Endothelial cell (in vitro differentiated cells): ENCODE measurements around the gene SS18. TPM values are rescaled to one million over a fixed set of nuclear protein-coding genes. Genes with fewer than 3 reads are reported as not detected.

Experiments
- DNase-seq: peaks from one replicate; pipeline ENCODE4 v3.0.0; 2021; ENCODE audit warnings: low spot score
- H3K27ac Mint-ChIP-seq: one replicate; pipeline ENCODE4 v1.8.0; 2021; ENCODE audit warnings: mixed read lengths, inconsistent platforms; ENCODE audit not compliant: unreplicated experiment
- H3K27me3 Mint-ChIP-seq: one replicate; pipeline ENCODE4 v1.8.0; 2021; ENCODE audit warnings: mild to moderate bottlenecking, moderate library complexity, mixed read lengths, inconsistent platforms; ENCODE audit not compliant: unreplicated experiment
- H3K36me3 Mint-ChIP-seq: one replicate; pipeline ENCODE4 v1.8.0; 2021; ENCODE audit warnings: mild to moderate bottlenecking, low read depth, mixed read lengths, inconsistent platforms; ENCODE audit not compliant: unreplicated experiment
- H3K4me1 Mint-ChIP-seq: one replicate; pipeline ENCODE4 v1.8.0; 2021; ENCODE audit warnings: mild to moderate bottlenecking, mixed read lengths, inconsistent platforms; ENCODE audit not compliant: unreplicated experiment
- H3K4me3 Mint-ChIP-seq: one replicate; pipeline ENCODE4 v1.8.0; 2021; ENCODE audit warnings: mild to moderate bottlenecking, mixed read lengths, inconsistent platforms; ENCODE audit not compliant: unreplicated experiment
- H3K9me3 Mint-ChIP-seq: one replicate; pipeline ENCODE4 v1.8.0; 2021; ENCODE audit warnings: mixed read lengths, inconsistent platforms; ENCODE audit not compliant: unreplicated experiment
- CTCF ChIP-seq: fragments of 200-600 bp; sonication (generic); IDR thresholded peaks from one replicate; pipeline ENCODE4 v1.5.0; 2021; ENCODE audit warnings: antibody characterized with exemption; ENCODE audit not compliant: unreplicated experiment
- total RNA-seq: library from RNA; stranded (reverse); fragmentation: NEBNext Ultra II Directional; extraction: Animal tissue kit (Norgen Biotek cat#: 25700); gene quantifications from one replicate; pipeline ENCODE4 v1.2.1, GENCODE V29; 2021; ENCODE audit not compliant: unreplicated experiment

The SS18 gene
- total RNA-seq, 1 donor from 2014 or later: 94.6 TPM

GRCh38 chr18:26056291-26056690 is 34.1 kb downstream of the SS18 start:
- Mint-ChIP-seq H3K27ac (no peak overlapping the region), H3K4me3 (no peak overlapping the region), H3K36me3 (peaks cover 18% of the 10 kb centered on the region), H3K4me1 (no peaks in the 10 kb centered on the region), H3K9me3 (no peaks in the 10 kb centered on the region), H3K27me3 (peaks cover 2% of the 10 kb centered on the region)
- DNase-seq: no peak
- TF ChIP-seq CTCF: no peak

- H3K4me1 Mint-ChIP-seq: no peaks in the 10 kb centered on the region
- TF ChIP-seq CTCF: no peak
- H3K27me3 Mint-ChIP-seq: no peaks in the 10 kb centered on the region
- H3K4me3 Mint-ChIP-seq: no peak overlapping the region
- H3K27ac Mint-ChIP-seq: no peak overlapping the region
- DNase-seq: no peak
- peaks cover 13% of the 10 kb centered on the region for H3K36me3 Mint-ChIP-seq
- no peaks in the 10 kb centered on the region for H3K9me3 Mint-ChIP-seq
Observed at GRCh38 chr18:26052505-26052904, 37.9 kb downstream of the SS18 start.

GRCh38 chr18:26051843-26052242 is 38.6 kb downstream of the SS18 start:
- no peaks in the 10 kb centered on the region for H3K27me3 Mint-ChIP-seq
- H3K27ac Mint-ChIP-seq: no peak overlapping the region
- H3K36me3 Mint-ChIP-seq: peaks cover 8% of the 10 kb centered on the region
- H3K9me3 Mint-ChIP-seq: no peaks in the 10 kb centered on the region
- no peaks in the 10 kb centered on the region for H3K4me1 Mint-ChIP-seq
- no peak for TF ChIP-seq CTCF
- no peak overlapping the region for H3K4me3 Mint-ChIP-seq
- DNase-seq: no peak

- DNase-seq: no peak
- no peaks in the 10 kb centered on the region for H3K9me3 Mint-ChIP-seq
- no peaks in the 10 kb centered on the region for H3K27me3 Mint-ChIP-seq
- no peaks in the 10 kb centered on the region for H3K4me1 Mint-ChIP-seq
- no peak overlapping the region for H3K4me3 Mint-ChIP-seq
- peaks cover 11% of the 10 kb centered on the region for H3K36me3 Mint-ChIP-seq
- no peak overlapping the region for H3K27ac Mint-ChIP-seq
- TF ChIP-seq CTCF: no peak
Observed at GRCh38 chr18:26046419-26047077, 43.9 kb downstream of the SS18 start.

GRCh38 chr18:26044807-26045206 is 45.6 kb downstream of the SS18 start:
- H3K27ac Mint-ChIP-seq: no peak overlapping the region
- H3K4me1 Mint-ChIP-seq: peaks cover 9% of the 10 kb centered on the region
- TF ChIP-seq CTCF: no peak
- no peak overlapping the region for H3K4me3 Mint-ChIP-seq
- no peaks in the 10 kb centered on the region for H3K27me3 Mint-ChIP-seq
- DNase-seq: no peak
- H3K36me3 Mint-ChIP-seq: peaks cover 11% of the 10 kb centered on the region
- H3K9me3 Mint-ChIP-seq: no peaks in the 10 kb centered on the region
